Gastrocnemius medialis (tissue), 4 donors: ENCODE data around the gene SERPINA5. TPM values are rescaled to one million over a fixed set of nuclear protein-coding genes. Genes with fewer than 3 reads are reported as not detected.
A peak's percentile ranks its signal among the peaks of the same experiment; 100 is the strongest.

Experiments used
- ATAC-seq, 2 donors: fragments of 150-250 bp; one replicate each; pipeline ENCODE4 v1.9.1; 2016
- DNase-seq, 2 donors: peaks; one replicate each; pipeline ENCODE4 v3.0.0-alpha.2; 2019
- H3K27ac ChIP-seq, 4 donors: fragments of 200-600 bp; sonication (generic); 1 replicate in 1 of 4; 2 replicates in 3 of 4; pipeline ENCODE4 v1.5.1; 2016 to 2018; ENCODE audit warnings: mild to moderate bottlenecking in 2 of 4, moderate library complexity in 1 of 4
- H3K27me3 ChIP-seq, 3 donors: fragments of 200-600 bp; sonication (generic) in 2 of 3; 1 replicate in 1 of 3; 2 replicates in 2 of 3; pipeline versions ENCODE4 v1.5.1 to v1.6.0; 2016 to 2019; ENCODE audit warnings: mild to moderate bottlenecking in 1 of 3, moderate library complexity in 1 of 3
- H3K36me3 ChIP-seq, 2 donors: fragments of 200-600 bp; sonication (generic) in 1 of 2; one replicate each; pipeline ENCODE4 v1.5.1; 2017 to 2018
- H3K4me1 ChIP-seq, 2 donors: fragments of 200-600 bp; sonication (generic) in 1 of 2; one replicate each; pipeline ENCODE4 v1.5.1; 2016 to 2017; ENCODE audit warnings: mild to moderate bottlenecking in 2 of 2
- H3K4me3 ChIP-seq, 4 donors: fragments of 200-600 bp; sonication (generic) in 3 of 4; 1 replicate in 1 of 4; 2 replicates in 3 of 4; pipeline ENCODE4 v1.5.1; 2016 to 2019; ENCODE audit warnings: mild to moderate bottlenecking in 2 of 4
- H3K9me3 ChIP-seq, 3 donors: fragments of 200-600 bp; sonication (generic) in 2 of 3; 1 replicate in 1 of 3; 2 replicates in 2 of 3; pipeline ENCODE4 v1.5.1; 2016 to 2019
- POLR2A ChIP-seq, 2 donors: fragments of 450-650 bp; IDR thresholded peaks; one replicate each; pipeline ENCODE4 v1.6.1; 2017; ENCODE audit warnings: antibody characterized with exemption in 2 of 2, mild to moderate bottlenecking in 2 of 2, moderate library complexity in 2 of 2
- in situ Hi-C, 4 donors: fragments of 200-750 bp; cut with MboI; loops; one replicate each; pipeline versions ENCODE4 v1.15.0 to v1.8.0; 2017; ENCODE audit warnings: low sequenced_read_pairs in 4 of 4
- intact Hi-C: fragments of 100-400 bp; cut with DNase I; formaldehyde crosslinking; loops from one replicate; pipeline ENCODE4 v1.15.1; 2023; ENCODE audit warnings: low total_unique reads
- total RNA-seq, 4 donors: library from RNA; depleted of rRNA; stranded (reverse); fragments of >200 nt; gene quantifications; one replicate each; pipeline versions ENCODE4 v1.1.0 to v1.2.3, GENCODE V29; 2016
- TF ChIP-seq, protein P1 (sequence below), 5 experiments: fragments of 450-650 bp in 3 of 5; fragments of 200-600 bp in 2 of 5; sonication (generic) in 2 of 5; IDR thresholded peaks in 4 of 5; conservative IDR thresholded peaks in 1 of 5; 1 replicate in 4 of 5; 2 replicates in 1 of 5; pipeline ENCODE4 v1.5.1; 2016 to 2019; ENCODE audit warnings: antibody characterized with exemption in 5 of 5, mild to moderate bottlenecking in 3 of 5, moderate library complexity in 3 of 5

Gene SERPINA5, protein sequence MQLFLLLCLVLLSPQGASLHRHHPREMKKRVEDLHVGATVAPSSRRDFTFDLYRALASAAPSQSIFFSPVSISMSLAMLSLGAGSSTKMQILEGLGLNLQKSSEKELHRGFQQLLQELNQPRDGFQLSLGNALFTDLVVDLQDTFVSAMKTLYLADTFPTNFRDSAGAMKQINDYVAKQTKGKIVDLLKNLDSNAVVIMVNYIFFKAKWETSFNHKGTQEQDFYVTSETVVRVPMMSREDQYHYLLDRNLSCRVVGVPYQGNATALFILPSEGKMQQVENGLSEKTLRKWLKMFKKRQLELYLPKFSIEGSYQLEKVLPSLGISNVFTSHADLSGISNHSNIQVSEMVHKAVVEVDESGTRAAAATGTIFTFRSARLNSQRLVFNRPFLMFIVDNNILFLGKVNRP
- 10 to 100 TPM in 2 of 4 donors, 1 to 10 TPM in 2; 1.8 to 63.2 (median 19.8) TPM for total RNA-seq

DNA sequence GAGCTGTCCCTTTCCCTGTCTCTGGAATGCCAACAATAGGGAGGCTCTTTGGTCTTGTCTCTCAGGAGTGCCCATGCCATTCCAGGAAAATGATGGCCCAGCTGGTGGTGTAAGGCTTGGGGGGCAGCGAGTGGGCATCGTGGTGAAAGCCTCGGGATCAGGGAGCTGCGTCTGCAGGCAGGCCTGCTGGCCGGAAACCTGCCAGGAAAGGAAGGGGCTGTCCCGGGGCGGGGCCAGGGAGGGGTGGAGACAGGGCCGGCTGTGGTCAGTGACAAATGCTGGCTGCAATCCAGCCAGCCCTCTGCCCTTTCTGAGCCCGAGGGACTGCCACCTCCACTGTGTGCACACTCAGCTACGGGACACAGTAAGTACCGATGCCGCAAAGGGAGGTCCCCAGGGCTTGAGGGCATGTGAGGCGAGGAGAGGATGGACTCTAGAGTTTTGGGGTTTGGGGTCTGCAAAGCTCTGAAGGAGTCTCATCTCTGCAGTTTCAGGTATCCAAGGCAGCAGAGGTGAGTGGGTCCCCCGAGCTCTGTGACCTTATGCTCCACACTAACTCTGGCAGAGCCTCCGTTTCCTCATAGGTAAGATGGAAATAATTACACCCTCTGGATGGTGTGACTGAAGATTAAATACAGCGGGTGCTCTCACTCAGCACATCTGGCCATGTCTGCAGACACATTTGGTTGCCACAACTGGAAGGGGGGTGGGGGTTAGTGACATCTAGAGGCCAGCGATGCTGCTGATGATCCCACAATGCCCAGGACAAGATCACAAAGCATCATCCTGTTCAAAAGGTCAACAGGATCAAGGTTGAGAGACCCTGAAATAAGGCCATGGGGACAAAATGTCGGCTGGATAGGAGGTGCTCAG lies at the start of gene SERPINA5:
TSS of gene SERPINA5 (plus strand) at position 300 of the 873 bp plus-strand sequence. CDS start 5,937 bp downstream, outside the sequence.
- TF ChIP-seq, protein P1, sequence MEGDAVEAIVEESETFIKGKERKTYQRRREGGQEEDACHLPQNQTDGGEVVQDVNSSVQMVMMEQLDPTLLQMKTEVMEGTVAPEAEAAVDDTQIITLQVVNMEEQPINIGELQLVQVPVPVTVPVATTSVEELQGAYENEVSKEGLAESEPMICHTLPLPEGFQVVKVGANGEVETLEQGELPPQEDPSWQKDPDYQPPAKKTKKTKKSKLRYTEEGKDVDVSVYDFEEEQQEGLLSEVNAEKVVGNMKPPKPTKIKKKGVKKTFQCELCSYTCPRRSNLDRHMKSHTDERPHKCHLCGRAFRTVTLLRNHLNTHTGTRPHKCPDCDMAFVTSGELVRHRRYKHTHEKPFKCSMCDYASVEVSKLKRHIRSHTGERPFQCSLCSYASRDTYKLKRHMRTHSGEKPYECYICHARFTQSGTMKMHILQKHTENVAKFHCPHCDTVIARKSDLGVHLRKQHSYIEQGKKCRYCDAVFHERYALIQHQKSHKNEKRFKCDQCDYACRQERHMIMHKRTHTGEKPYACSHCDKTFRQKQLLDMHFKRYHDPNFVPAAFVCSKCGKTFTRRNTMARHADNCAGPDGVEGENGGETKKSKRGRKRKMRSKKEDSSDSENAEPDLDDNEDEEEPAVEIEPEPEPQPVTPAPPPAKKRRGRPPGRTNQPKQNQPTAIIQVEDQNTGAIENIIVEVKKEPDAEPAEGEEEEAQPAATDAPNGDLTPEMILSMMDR (IDR thresholded peaks at IDR 0.05 in 4 of 5, conservative IDR thresholded peaks at IDR 0.05 in 1 of 5), result no peak
- Histone ChIP-seq H3K4me3 (peak within 1 kb of the TSS in 2 of 4 donors; percentile 31 to 37), H3K4me1 (peaks cover 0 to 38% of the 10 kb centered on the region in 2 donors), H3K9me3 (no peaks in the 10 kb centered on the region), H3K36me3 (no peaks in the 10 kb centered on the region), H3K27me3 (no peaks in the 10 kb centered on the region), H3K27ac (peak within 1 kb of the TSS in 2 of 4 donors; percentile 62 to 69)
- in situ Hi-C loops, result no loop called here
- peak; percentile 44 to 64 for DNase-seq
- peak; percentile 48 for ATAC-seq
- intact Hi-C loops, result no loop called here

DNA sequence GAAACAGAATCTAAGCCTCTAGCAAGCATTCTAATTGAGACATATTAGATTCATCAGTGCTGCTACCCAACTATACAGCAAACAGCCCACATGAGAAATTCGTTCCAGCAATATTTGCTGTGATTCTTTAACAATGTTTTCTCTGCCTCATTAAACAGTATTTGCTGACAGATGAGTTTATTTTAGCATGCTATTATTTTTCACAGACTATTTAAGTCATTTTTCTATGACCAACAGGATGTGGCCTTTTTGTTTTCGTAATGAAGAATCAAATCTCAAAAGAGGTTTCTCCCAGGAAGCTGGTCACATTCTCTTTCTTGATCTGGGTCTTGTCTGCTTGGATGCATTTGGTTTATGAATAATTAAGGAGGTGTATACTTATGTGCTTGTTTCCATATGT lies 48.8 kb upstream of the SERPINA5 start:
- H3K4me3 ChIP-seq, result no peak overlapping the region
- no peaks in the 10 kb centered on the region for H3K4me1 ChIP-seq
- H3K27ac ChIP-seq, result no peak overlapping the region
- intact Hi-C loops, result no loop called here
- no peak for DNase-seq
- no peaks in the 10 kb centered on the region for H3K9me3 ChIP-seq
- H3K36me3 ChIP-seq, result no peaks in the 10 kb centered on the region
- no peaks in the 10 kb centered on the region for H3K27me3 ChIP-seq
- in situ Hi-C loops, result no loop called here
- no peak for ATAC-seq
- TF ChIP-seq POLR2A (IDR thresholded peaks at IDR 0.05), result no peak
- TF ChIP-seq, protein P1 (IDR thresholded peaks at IDR 0.05 in 4 of 5, conservative IDR thresholded peaks at IDR 0.05 in 1 of 5), result no peak

DNA sequence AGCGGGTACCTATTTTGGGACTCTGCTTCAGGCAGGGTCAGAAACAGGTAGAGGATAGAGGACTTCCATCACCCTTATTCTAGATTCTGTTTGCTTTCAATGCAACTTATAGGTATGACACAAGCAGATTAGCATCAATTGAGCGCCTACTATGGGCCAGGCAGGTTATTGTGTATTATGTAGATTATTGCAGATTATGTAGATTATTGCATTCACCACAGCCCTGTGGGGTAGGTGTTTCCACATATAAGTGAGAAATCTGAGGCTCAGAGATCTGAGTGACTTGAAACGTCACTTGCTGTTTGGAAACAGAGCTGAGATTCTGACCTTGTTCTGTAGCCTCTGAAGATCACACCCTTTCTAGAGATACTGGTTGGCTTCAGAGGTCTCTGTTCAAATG lies 45.7 kb upstream of the SERPINA5 start:
- no peaks in the 10 kb centered on the region for H3K36me3 ChIP-seq
- H3K4me1 ChIP-seq, result no peaks in the 10 kb centered on the region
- no peaks in the 10 kb centered on the region for H3K9me3 ChIP-seq
- TF ChIP-seq, protein P1 (IDR thresholded peaks at IDR 0.05 in 4 of 5, conservative IDR thresholded peaks at IDR 0.05 in 1 of 5), result no peak
- TF ChIP-seq POLR2A (IDR thresholded peaks at IDR 0.05), result no peak
- no peak overlapping the region for H3K27ac ChIP-seq
- DNase-seq (no peak), ATAC-seq (no peak)
- H3K27me3 ChIP-seq, result peaks cover 0 to 2% (median 0%) of the 10 kb centered on the region in 3 donors
- no peak overlapping the region for H3K4me3 ChIP-seq
- in situ Hi-C loops, result no loop called here
- intact Hi-C loops, result no loop called here

DNA sequence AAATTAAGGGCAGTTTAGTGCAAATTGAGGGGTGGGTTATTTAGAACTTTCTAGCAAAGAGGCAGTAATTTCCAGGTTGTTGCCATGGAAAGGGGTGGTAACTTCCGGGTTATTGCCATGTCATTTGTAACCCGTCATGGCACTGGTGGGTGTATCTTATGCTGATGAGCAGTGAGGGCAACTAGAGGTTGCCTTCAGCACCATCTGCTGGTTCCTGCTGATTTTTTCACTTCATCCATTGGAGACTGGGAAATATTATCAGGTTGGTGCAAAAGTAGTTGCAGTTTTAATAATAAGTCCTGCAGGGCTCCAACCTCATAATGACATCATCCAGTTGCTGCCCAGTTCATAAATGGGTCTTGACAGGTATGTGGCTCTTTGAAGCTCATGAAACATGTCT lies 44.4 kb upstream of the SERPINA5 start:
- TF ChIP-seq, protein P1 (IDR thresholded peaks at IDR 0.05 in 4 of 5, conservative IDR thresholded peaks at IDR 0.05 in 1 of 5), result no peak
- no peak for TF ChIP-seq POLR2A (IDR thresholded peaks at IDR 0.05)
- in situ Hi-C loops (no loop called here), intact Hi-C loops (no loop called here)
- Histone ChIP-seq H3K4me1 (no peaks in the 10 kb centered on the region), H3K4me3 (no peak overlapping the region), H3K27me3 (peaks cover 0 to 2% (median 0%) of the 10 kb centered on the region in 3 donors), H3K36me3 (no peaks in the 10 kb centered on the region), H3K27ac (no peak overlapping the region), H3K9me3 (no peaks in the 10 kb centered on the region)
- no peak for ATAC-seq
- DNase-seq, result no peak
